HUES48 (cell line): Measurements from ENCODE around the gene LRRC15.
A peak's percentile ranks its signal among the peaks of the same experiment; 100 is the strongest.

Experiments used
- H3K27ac ChIP-seq: one replicate; pipeline ENCODE4 v1.7.0; 2013; ENCODE audit warnings: low read depth, low read length, inconsistent platforms
- H3K27me3 ChIP-seq: 2 replicates; pipeline ENCODE4 v1.6.1; 2013; ENCODE audit warnings: mild to moderate bottlenecking, low read length; ENCODE audit not compliant: control insufficient read depth, insufficient read depth
- H3K36me3 ChIP-seq: 2 replicates; pipeline ENCODE4 v1.6.1; 2013; ENCODE audit warnings: low read length; ENCODE audit not compliant: control insufficient read depth, insufficient read depth
- H3K4me1 ChIP-seq: 2 replicates; pipeline ENCODE4 v1.6.1; 2013; ENCODE audit warnings: mild to moderate bottlenecking, low read length; ENCODE audit not compliant: control insufficient read depth, insufficient read depth
- H3K4me3 ChIP-seq: 2 replicates; pipeline ENCODE4 v1.5.1; 2013; ENCODE audit warnings: mild to moderate bottlenecking, low read depth, low read length
- H3K9ac ChIP-seq: 2 replicates; pipeline ENCODE4 v1.6.1; 2013; ENCODE audit warnings: mild to moderate bottlenecking, low read depth, low read length, moderate library complexity
- H3K9me3 ChIP-seq: 2 replicates; pipeline ENCODE4 v1.6.1; 2013; ENCODE audit warnings: low read length; ENCODE audit not compliant: control insufficient read depth, insufficient read depth

Gene LRRC15

GRCh38 chr3:194346621-194347020 is 22.9 kb downstream of the LRRC15 start:
- Histone ChIP-seq H3K27me3 (peaks cover 15% of the 10 kb centered on the region), H3K27ac (no peak overlapping the region), H3K4me3 (no peak overlapping the region), H3K36me3 (no peaks in the 10 kb centered on the region), H3K4me1 (no peaks in the 10 kb centered on the region), H3K9ac (no peak overlapping the region), H3K9me3 (no peaks in the 10 kb centered on the region)

DNA sequence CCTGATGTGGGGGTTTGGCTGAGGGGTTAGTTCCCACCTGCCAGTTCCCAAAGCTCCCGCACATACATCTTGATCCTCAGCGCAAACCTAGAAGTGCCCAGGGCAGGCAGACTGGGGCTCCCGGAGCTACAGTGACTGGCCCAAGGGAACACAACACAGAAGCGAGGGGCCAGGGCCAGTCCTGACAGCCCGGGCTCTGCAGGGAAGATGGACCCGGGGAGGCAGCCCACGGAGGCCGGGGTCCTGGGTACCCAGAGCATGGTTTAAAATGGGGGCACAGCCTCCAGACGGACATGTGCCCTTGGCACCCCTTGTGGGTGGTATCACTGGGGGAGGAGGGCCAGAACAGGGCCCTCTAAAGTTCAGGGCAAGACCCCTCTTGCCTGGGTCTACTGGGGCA is 23.5 kb downstream of the LRRC15 start:
- Histone ChIP-seq H3K27me3 (peaks cover 20% of the 10 kb centered on the region), H3K36me3 (no peaks in the 10 kb centered on the region), H3K4me1 (peaks cover under 1% of the 10 kb centered on the region; the same call in 1 of the 2 replicates), H3K27ac (no peak overlapping the region), H3K9ac (no peak overlapping the region), H3K9me3 (no peaks in the 10 kb centered on the region), H3K4me3 (no peak overlapping the region)

- Histone ChIP-seq H3K4me1 (peaks cover 17% of the 10 kb centered on the region), H3K27me3 (peaks cover 21% of the 10 kb centered on the region), H3K4me3 (no peak overlapping the region), H3K9me3 (no peaks in the 10 kb centered on the region), H3K9ac (no peak overlapping the region), H3K36me3 (no peaks in the 10 kb centered on the region), H3K27ac (no peak overlapping the region)
Measured at GRCh38 chr3:194344012-194344411, 25.5 kb downstream of the LRRC15 start.

DNA sequence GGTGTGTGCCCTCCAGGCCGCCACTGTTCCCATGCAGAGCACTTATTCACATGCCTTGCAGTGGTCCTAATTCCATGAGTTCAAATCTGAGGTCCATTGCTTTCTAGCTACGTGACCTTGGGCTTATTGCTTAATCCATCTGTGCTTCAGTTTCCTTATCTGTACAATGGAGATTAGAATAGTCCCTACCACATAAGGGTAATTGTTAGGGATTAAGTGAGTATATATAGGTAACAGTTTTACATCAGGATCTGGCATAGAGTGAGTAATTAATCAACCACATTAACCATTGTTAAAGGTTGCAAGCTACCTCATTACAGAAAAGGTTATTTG is 26.0 kb downstream of the LRRC15 start:
- no peak overlapping the region for H3K9ac ChIP-seq
- no peaks in the 10 kb centered on the region for H3K9me3 ChIP-seq
- H3K4me3 ChIP-seq, result no peak overlapping the region
- H3K36me3 ChIP-seq, result no peaks in the 10 kb centered on the region
- peaks cover 17% of the 10 kb centered on the region for H3K4me1 ChIP-seq
- H3K27me3 ChIP-seq, result peaks cover 21% of the 10 kb centered on the region
- H3K27ac ChIP-seq, result no peak overlapping the region

GRCh38 chr3:194342861-194343560 is 26.5 kb downstream of the LRRC15 start:
- Histone ChIP-seq H3K9me3 (no peaks in the 10 kb centered on the region), H3K4me3 (no peak overlapping the region), H3K27ac (no peak overlapping the region), H3K27me3 (peaks cover 21% of the 10 kb centered on the region), H3K9ac (no peak overlapping the region), H3K4me1 (peaks cover 17% of the 10 kb centered on the region), H3K36me3 (no peaks in the 10 kb centered on the region)

DNA sequence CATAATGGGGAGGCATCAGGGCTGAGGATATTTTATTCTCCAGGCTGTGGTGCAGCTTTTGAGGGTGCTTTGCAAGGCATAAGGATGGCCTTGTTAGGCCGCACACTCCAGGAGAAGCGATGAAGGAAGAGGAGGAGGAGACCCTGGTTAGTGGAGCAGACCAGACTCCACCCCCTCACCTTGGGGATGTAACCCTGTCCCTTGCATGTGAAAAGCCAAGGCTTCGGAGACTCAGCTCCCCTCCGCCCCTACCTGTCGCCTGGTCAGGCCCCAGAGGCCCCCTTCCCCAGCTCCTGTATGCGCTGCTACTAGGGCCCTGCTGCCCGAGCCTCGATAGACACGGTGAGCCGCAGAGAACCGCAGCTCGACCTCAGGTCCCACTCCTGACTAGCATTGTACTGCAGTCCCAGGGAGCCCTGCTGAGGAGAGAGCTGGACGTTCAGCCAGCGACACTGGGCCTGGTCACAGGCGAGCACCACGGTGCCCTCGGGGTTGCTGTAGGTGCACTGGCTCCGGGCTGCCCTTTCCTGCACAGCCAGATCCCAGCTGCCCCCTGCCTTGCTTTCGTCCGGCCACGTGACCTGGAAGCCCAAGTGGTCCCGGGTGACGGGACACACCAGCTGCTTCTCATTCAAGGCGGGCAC is 28.7 kb downstream of the LRRC15 start:
- Histone ChIP-seq H3K4me1 (peaks cover 17% of the 10 kb centered on the region), H3K27ac (no peak overlapping the region), H3K27me3 (peaks cover 21% of the 10 kb centered on the region), H3K36me3 (no peaks in the 10 kb centered on the region), H3K9me3 (no peaks in the 10 kb centered on the region), H3K9ac (no peak overlapping the region), H3K4me3 (no peak overlapping the region)

DNA sequence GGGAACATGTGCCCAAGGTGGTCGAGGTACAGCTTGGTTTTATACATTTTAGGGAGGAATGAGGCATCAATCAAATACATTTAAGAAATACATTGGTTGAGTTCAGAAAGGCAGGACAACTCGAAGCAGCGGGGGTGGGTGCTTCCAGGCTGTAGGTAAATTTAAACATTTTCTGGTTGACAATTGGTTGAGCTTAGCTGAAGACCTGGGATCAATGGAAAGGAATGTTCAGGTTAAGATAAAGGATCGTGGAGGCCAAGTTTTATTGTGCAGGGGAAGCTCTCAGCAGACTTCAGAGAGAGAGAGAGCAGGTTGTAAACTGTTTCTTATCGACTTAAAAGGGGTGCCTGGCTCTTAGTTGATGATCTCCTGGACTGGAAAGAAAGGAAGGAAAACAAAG is 29.7 kb downstream of the LRRC15 start:
- Histone ChIP-seq H3K9ac (no peak overlapping the region), H3K36me3 (no peaks in the 10 kb centered on the region), H3K4me1 (peaks cover 17% of the 10 kb centered on the region), H3K4me3 (no peak overlapping the region), H3K9me3 (no peaks in the 10 kb centered on the region), H3K27me3 (peaks cover 21% of the 10 kb centered on the region), H3K27ac (peak overlapping the region; percentile 58)

DNA sequence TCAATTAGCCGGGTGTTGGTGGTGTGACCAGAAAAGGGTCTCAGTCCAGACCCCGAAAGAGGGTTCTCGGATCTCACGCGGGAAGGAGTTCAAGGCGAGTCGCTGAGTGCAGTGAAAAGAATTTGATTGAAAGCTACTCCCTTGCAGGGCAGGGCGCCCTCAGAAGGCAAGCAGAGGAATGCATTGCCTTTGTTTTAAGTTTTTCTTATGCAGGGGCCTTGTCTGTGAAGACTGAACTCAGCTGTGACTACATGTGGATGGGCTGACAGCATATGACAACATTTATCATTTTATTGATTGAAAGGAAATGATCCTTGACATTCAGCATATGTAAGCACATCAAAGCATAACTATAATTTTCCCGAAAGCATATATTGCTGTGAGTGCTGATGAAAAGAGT is 30.2 kb downstream of the LRRC15 start:
- Histone ChIP-seq H3K4me3 (no peak overlapping the region), H3K9ac (no peak overlapping the region), H3K36me3 (no peaks in the 10 kb centered on the region), H3K27ac (peak overlapping the region; percentile 58), H3K9me3 (no peaks in the 10 kb centered on the region), H3K4me1 (peaks cover 17% of the 10 kb centered on the region), H3K27me3 (peaks cover 22% of the 10 kb centered on the region)

DNA sequence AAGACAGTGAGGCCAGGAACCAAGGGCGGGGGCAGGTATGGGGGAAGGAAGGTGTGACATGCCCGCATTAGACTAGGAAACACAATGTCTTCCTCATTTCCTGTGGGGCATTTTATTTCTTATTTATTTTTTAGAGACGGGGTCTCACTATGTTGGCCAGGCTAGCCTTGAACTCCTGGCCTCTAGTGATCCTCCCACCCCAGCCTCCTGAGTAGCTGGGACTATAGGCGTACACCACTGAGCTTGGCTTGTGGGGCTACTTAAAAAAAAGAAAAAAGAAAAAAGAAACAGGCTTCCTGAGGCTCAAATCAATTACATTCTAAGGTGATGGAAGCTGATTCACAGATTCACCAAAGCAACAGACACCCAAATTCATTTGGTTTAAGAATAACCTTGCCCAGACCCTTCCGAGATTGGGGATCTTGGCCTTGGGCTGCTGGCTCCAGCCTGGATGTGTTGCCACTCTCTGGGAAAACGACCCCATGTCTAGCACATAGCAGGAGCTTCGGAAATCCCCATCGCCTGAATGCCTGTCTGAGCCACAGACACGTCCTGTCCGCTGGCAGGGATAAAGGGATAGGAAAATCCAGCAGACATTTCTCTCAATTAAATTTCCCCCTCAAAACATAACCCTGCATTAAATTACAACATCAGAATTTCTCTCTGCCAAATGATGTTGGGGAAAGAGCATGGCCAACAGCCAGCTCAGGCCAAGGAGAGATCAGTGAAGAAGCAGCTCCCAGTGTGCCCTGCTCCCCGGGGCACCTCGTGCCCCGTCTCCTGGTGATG is 31.4 kb downstream of the LRRC15 start:
- no peaks in the 10 kb centered on the region for H3K9me3 ChIP-seq
- H3K4me1 ChIP-seq, result peaks cover 17% of the 10 kb centered on the region
- H3K9ac ChIP-seq, result no peak overlapping the region
- no peak overlapping the region for H3K27ac ChIP-seq
- H3K27me3 ChIP-seq, result peaks cover 24% of the 10 kb centered on the region
- no peaks in the 10 kb centered on the region for H3K36me3 ChIP-seq
- no peak overlapping the region for H3K4me3 ChIP-seq

DNA sequence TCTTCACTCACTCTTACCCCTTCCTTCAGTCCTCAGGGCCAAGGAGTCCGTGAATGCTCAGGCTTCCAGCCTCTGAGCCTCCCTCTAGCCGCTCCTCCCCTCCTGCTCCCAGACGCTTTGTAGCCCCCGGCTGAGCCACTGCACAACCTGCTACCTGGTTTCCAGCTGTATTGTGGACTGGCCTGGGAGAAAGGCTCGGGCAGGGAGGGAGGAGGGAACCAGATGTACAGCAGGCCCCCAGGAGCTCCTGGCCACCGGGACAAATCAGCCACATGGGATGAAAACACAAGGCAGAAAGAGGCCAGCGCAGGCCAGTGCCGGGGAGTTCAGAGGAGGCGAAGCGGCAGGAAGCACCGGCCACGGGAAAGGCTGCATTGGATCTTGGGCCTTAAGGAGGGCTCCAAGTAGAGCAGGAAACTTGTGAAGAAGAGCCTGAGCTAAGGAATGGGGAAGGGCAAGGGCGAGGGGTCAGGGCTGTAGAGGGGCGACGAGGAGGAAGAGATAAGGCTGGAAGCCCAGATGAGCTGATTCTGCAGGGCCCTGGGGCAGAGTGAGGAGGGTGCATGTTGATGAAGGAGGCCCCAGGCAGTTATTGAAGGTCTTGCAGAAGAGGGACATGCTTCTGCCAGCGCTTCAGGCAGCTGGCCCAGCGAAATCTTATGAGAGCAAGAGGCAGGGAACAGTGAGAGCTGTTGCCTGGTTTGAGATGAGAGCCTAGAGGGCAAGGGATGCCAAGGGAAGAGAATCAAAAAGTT is 32.8 kb downstream of the LRRC15 start:
- Histone ChIP-seq H3K4me3 (no peak overlapping the region), H3K4me1 (peaks cover 17% of the 10 kb centered on the region), H3K36me3 (no peaks in the 10 kb centered on the region), H3K9ac (no peak overlapping the region), H3K27me3 (peaks cover 29% of the 10 kb centered on the region), H3K9me3 (no peaks in the 10 kb centered on the region), H3K27ac (no peak overlapping the region)
